SU-DHL-6 (cell line): ENCODE measurements around the gene PPP1CC.

Source experiments
- EZH2phosphoT487 ChIP-seq: fragments of 200-600 bp; sonication (generic), shearing (Covaris generic); conservative IDR thresholded peaks from 2 replicates; pipeline ENCODE4 v1.6.1; 2018; ENCODE audit warnings: mild to moderate bottlenecking, antibody characterized with exemption, low read length, moderate library complexity, mixed read lengths
- TF ChIP-seq, protein P1 (sequence below): fragments of 200-600 bp; sonication (generic); IDR thresholded peaks from one replicate; pipeline ENCODE4 v1.5.1; 2017; ENCODE audit warnings: antibody characterized with exemption, mild to moderate bottlenecking, low read length, moderate library complexity; ENCODE audit not compliant: insufficient read depth, poor library complexity, severe bottlenecking

- TF ChIP-seq, protein P1, sequence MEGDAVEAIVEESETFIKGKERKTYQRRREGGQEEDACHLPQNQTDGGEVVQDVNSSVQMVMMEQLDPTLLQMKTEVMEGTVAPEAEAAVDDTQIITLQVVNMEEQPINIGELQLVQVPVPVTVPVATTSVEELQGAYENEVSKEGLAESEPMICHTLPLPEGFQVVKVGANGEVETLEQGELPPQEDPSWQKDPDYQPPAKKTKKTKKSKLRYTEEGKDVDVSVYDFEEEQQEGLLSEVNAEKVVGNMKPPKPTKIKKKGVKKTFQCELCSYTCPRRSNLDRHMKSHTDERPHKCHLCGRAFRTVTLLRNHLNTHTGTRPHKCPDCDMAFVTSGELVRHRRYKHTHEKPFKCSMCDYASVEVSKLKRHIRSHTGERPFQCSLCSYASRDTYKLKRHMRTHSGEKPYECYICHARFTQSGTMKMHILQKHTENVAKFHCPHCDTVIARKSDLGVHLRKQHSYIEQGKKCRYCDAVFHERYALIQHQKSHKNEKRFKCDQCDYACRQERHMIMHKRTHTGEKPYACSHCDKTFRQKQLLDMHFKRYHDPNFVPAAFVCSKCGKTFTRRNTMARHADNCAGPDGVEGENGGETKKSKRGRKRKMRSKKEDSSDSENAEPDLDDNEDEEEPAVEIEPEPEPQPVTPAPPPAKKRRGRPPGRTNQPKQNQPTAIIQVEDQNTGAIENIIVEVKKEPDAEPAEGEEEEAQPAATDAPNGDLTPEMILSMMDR: no peak
- TF ChIP-seq EZH2phosphoT487: no peak
These were observed 10.1 kb downstream of the PPP1CC start for GRCh38 chr12:110732572-110732971.
